ENCODE measurements around the gene LRRC15. TPM values are rescaled to one million over a fixed set of nuclear protein-coding genes. Genes with fewer than 3 reads are reported as not detected.

The LRRC15 gene
- total RNA-seq, 1 experiment from 2014 or later: 0.36 TPM

DNA sequence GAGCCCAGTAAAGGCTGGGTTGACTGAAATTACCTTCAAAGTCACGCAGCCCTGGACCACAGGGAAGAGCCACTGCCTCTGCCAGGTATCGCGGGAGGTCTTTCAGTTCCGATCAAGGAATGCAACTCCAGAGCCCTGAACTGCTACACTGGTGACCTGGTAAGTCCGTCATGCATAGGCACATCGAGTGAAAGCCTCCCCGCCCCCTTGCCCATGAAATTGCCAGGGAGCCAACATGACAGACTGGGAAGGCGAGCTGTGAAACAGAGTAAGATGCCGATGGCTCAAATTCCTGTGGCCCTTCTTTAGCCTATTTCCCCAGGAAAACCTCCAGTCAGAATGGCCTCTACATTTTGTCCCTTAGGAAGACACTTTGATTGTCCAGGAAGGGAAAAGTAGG lies 31.8 kb upstream of the LRRC15 start:
- no TSS peak for BruUV-seq (replicated peaks)
- POLR2A ChIA-PET (ENCODE audit: unreplicated experiment): no interaction called here

DNA sequence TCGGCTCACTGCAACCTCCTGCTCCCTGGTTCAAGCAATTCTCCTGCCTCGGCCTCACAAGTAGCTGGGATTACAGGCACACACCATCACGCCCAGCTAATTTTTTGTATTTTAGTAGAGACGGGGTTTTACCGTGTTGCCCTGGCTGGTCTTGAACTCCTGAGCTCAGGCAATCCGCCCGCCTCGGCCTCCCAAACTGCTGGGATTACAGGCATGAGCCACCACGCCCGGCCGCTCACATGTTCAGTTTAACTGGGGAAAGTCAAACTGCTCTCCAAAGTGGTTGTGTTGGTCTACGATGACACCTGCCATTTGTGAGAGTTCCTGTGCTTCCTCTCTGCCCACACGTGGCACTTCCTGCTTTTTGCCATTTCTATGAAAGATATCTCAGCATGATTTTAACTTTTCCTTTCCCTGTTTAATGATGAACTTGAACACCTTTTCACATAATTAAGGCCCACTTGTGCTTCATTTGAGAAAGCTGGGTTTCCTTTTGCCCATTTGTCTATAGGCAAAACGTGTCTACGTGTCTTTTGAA lies 30.4 kb upstream of the LRRC15 start:
- DNase-seq (no peak), ATAC-seq (no peak)
- Histone ChIP-seq H3K27ac (ENCODE audit: low read length) (no peak overlapping the region), H3K9ac (ENCODE audit: low read length) (no peak overlapping the region), H3K27me3 (ENCODE audit: low read length) (no peaks in the 10 kb centered on the region), H3F3A (ENCODE audit: low read length, unreplicated experiment) (no peaks in the 10 kb centered on the region), H3K79me2 (ENCODE audit: low read length) (no peaks in the 10 kb centered on the region), H3K9me3 (ENCODE audit: low read length) (no peaks in the 10 kb centered on the region), H2AFZ (ENCODE audit: low read length) (no peak overlapping the region), H3K36me3 (ENCODE audit: low read depth, low read length) (0 out of 2 replicates have a peak, but pooled peaks cover 3% of the 10 kb centered on the region), H3K4me2 (ENCODE audit: low read length) (no peak overlapping the region), H3K4me1 (ENCODE audit: insufficient read depth, low read length) (no peaks in the 10 kb centered on the region), H4K20me1 (ENCODE audit: low read length) (no peaks in the 10 kb centered on the region), H3K9me2 (replicated peaks; ENCODE audit: low read length) (no peaks in the 10 kb centered on the region), H3K4me3 (ENCODE audit: low read length) (no peak overlapping the region)
- BruUV-seq (replicated peaks): no TSS peak
- intact Hi-C loops (cut with micrococcal nuclease): no loop called here
- TF ChIP-seq EZH2phosphoT487 (IDR thresholded peaks at IDR 0.05; ENCODE audit: borderline replicate concordance, low read length): no peak
- TF ChIP-seq, protein P1, sequence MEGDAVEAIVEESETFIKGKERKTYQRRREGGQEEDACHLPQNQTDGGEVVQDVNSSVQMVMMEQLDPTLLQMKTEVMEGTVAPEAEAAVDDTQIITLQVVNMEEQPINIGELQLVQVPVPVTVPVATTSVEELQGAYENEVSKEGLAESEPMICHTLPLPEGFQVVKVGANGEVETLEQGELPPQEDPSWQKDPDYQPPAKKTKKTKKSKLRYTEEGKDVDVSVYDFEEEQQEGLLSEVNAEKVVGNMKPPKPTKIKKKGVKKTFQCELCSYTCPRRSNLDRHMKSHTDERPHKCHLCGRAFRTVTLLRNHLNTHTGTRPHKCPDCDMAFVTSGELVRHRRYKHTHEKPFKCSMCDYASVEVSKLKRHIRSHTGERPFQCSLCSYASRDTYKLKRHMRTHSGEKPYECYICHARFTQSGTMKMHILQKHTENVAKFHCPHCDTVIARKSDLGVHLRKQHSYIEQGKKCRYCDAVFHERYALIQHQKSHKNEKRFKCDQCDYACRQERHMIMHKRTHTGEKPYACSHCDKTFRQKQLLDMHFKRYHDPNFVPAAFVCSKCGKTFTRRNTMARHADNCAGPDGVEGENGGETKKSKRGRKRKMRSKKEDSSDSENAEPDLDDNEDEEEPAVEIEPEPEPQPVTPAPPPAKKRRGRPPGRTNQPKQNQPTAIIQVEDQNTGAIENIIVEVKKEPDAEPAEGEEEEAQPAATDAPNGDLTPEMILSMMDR (conservative IDR thresholded peaks at IDR 0.05; ENCODE audit: low read depth, low read length): no peak
- TF ChIP-seq EZH2 (IDR thresholded peaks at IDR 0.05; ENCODE audit: low read length, unreplicated experiment): no peak
- POLR2A ChIA-PET (ENCODE audit: unreplicated experiment): interaction anchor here (0.5 kb wide), 1 partner anchor 183 kb away, joined by 3 read pairs; no protein-coding TSS in a partner anchor
- CTCF ChIA-PET: interaction anchor here (0.7 kb wide), 1 partner anchor 462 kb away, joined by 8 read pairs; no protein-coding TSS in a partner anchor

More for the DNA sequence above, 31.8 kb upstream of the LRRC15 start:
- ATAC-seq: no peak
- DNase-seq: no peak
- no peak overlapping the region for H3K27ac ChIP-seq (ENCODE audit: low read length)
- H3K79me2 ChIP-seq (ENCODE audit: low read length): no peaks in the 10 kb centered on the region
- no peaks in the 10 kb centered on the region for H3K9me2 ChIP-seq (replicated peaks; ENCODE audit: low read length)
- CTCF ChIA-PET: no interaction called here
- H3K9ac ChIP-seq (ENCODE audit: low read length): no peak overlapping the region
- no peaks in the 10 kb centered on the region for H4K20me1 ChIP-seq (ENCODE audit: low read length)
- no peak overlapping the region for H3K4me2 ChIP-seq (ENCODE audit: low read length)
- TF ChIP-seq EZH2 (IDR thresholded peaks at IDR 0.05; ENCODE audit: low read length, unreplicated experiment): no peak
- TF ChIP-seq, protein P1 (conservative IDR thresholded peaks at IDR 0.05; ENCODE audit: low read depth, low read length): no peak
- no peak for TF ChIP-seq EZH2phosphoT487 (IDR thresholded peaks at IDR 0.05; ENCODE audit: borderline replicate concordance, low read length)
- no peak overlapping the region for H2AFZ ChIP-seq (ENCODE audit: low read length)
- H3K4me1 ChIP-seq (ENCODE audit: insufficient read depth, low read length): no peaks in the 10 kb centered on the region
- 0 out of 2 replicates have a peak, but pooled peaks cover 5% of the 10 kb centered on the region for H3K36me3 ChIP-seq (ENCODE audit: low read depth, low read length)
- no peak overlapping the region for H3K4me3 ChIP-seq (ENCODE audit: low read length)
- H3F3A ChIP-seq (ENCODE audit: low read length, unreplicated experiment): no peaks in the 10 kb centered on the region
- intact Hi-C loops (cut with micrococcal nuclease): no loop called here
- H3K27me3 ChIP-seq (ENCODE audit: low read length): no peaks in the 10 kb centered on the region
- H3K9me3 ChIP-seq (ENCODE audit: low read length): no peaks in the 10 kb centered on the region

GRCh38 chr3:194399166-194399565 lies 29.6 kb upstream of the LRRC15 start, which contains the start of gene GP5:
TSS of gene GP5 (minus strand) at chr3:194399266. CDS start at chr3:194398282, 984 bp downstream.
- H3K4me1 ChIP-seq (ENCODE audit: insufficient read depth, low read length): no peaks in the 10 kb centered on the region
- H2AFZ ChIP-seq (ENCODE audit: low read length): no peak within 1 kb of the TSS
- TF ChIP-seq EZH2 (IDR thresholded peaks at IDR 0.05; ENCODE audit: low read length, unreplicated experiment): no peak
- TF ChIP-seq, protein P1 (conservative IDR thresholded peaks at IDR 0.05; ENCODE audit: low read depth, low read length): no peak
- no peak for TF ChIP-seq EZH2phosphoT487 (IDR thresholded peaks at IDR 0.05; ENCODE audit: borderline replicate concordance, low read length)
- intact Hi-C loops (cut with micrococcal nuclease): no loop called here
- no peaks in the 10 kb centered on the region for H3F3A ChIP-seq (ENCODE audit: low read length, unreplicated experiment)
- no peak for DNase-seq
- no peaks in the 10 kb centered on the region for H3K9me2 ChIP-seq (replicated peaks; ENCODE audit: low read length)
- no TSS peak for BruUV-seq (replicated peaks)
- H3K4me2 ChIP-seq (ENCODE audit: low read length): no peak within 1 kb of the TSS
- no peak within 1 kb of the TSS for H3K27ac ChIP-seq (ENCODE audit: low read length)
- H3K79me2 ChIP-seq (ENCODE audit: low read length): no peaks in the 10 kb centered on the region
- no peak for ATAC-seq
- CTCF ChIA-PET: interaction anchor here (0.7 kb wide), 1 partner anchor 463 kb away, joined by 8 read pairs; no protein-coding TSS in a partner anchor
- H3K9ac ChIP-seq (ENCODE audit: low read length): no peak within 1 kb of the TSS
- no peaks in the 10 kb centered on the region for H3K9me3 ChIP-seq (ENCODE audit: low read length)
- no peaks in the 10 kb centered on the region for H3K27me3 ChIP-seq (ENCODE audit: low read length)
- 0 out of 2 replicates have a peak, but pooled peaks cover 3% of the 10 kb centered on the region for H3K36me3 ChIP-seq (ENCODE audit: low read depth, low read length)
- no peak within 1 kb of the TSS for H3K4me3 ChIP-seq (ENCODE audit: low read length)
- H4K20me1 ChIP-seq (ENCODE audit: low read length): no peaks in the 10 kb centered on the region
- POLR2A ChIA-PET (ENCODE audit: unreplicated experiment): no interaction called here

All from PC-3 (cell line).